Stomach (tissue), 9 donors: ENCODE measurements around the gene CRTC1. TPM values are rescaled to one million over a fixed set of nuclear protein-coding genes. Genes with fewer than 3 reads are reported as not detected.
A peak's percentile ranks its signal among the peaks of the same experiment; 100 is the strongest.

Experiments used
- DNase-seq, 2 donors: peaks; one replicate each; pipeline versions ENCODE4 v3.0.0 to v3.0.0-alpha.2; 2013 to 2019
- H3K27ac ChIP-seq, 5 donors: fragments of 200-600 bp in 4 of 5; sonication (generic) in 4 of 5; one replicate each; pipeline ENCODE4 v1.5.1; 2013 to 2019; ENCODE audit warnings: mild to moderate bottlenecking in 1 of 5, moderate library complexity in 1 of 5
- H3K27me3 ChIP-seq, 3 donors: fragments of 200-600 bp; sonication (generic); one replicate each; pipeline ENCODE4 v1.5.1; 2017 to 2019; ENCODE audit warnings: mixed run types in 1 of 3
- H3K36me3 ChIP-seq, 4 donors: fragments of 200-600 bp; sonication (generic); 1 replicate in 3 of 4; 2 replicates in 1 of 4; pipeline ENCODE4 v1.5.1; 2016 to 2019
- H3K4me1 ChIP-seq, 4 donors: fragments of 200-600 bp; sonication (generic); one replicate each; pipeline ENCODE4 v1.5.1; 2016 to 2019
- H3K4me3 ChIP-seq, 4 donors: fragments of 200-600 bp; sonication (generic) in 3 of 4; one replicate each; pipeline ENCODE4 v1.5.1; 2016 to 2019; ENCODE audit warnings: mild to moderate bottlenecking in 1 of 4
- H3K9me3 ChIP-seq, 4 donors: fragments of 200-600 bp; sonication (generic); one replicate each; pipeline ENCODE4 v1.5.1; 2016 to 2019
- CTCF ChIP-seq, 7 experiments: fragments of 450-650 bp in 4 of 7; fragments of 200-600 bp in 3 of 7; sonication (generic) in 3 of 7; IDR thresholded peaks; one replicate each; pipeline ENCODE4 v1.5.1; 2016 to 2019; ENCODE audit warnings: antibody characterized with exemption in 7 of 7, control low read depth in 2 of 7, mild to moderate bottlenecking in 1 of 7
- EP300 ChIP-seq: sonication (generic); formaldehyde crosslinking; IDR thresholded peaks from one replicate; pipeline ENCODE4 v1.6.1; 2017; ENCODE audit warnings: antibody characterized with exemption
- POLR2A ChIP-seq, 4 donors: fragments of 450-650 bp; IDR thresholded peaks; one replicate each; pipeline ENCODE4 v1.6.1; 2016; ENCODE audit warnings: antibody characterized with exemption in 4 of 4, control low read depth in 2 of 4, mild to moderate bottlenecking in 1 of 4, moderate library complexity in 1 of 4
- POLR2AphosphoS5 ChIP-seq, 3 donors: sonication (generic); formaldehyde crosslinking; IDR thresholded peaks; one replicate each; pipeline ENCODE4 v1.6.1; 2016; ENCODE audit warnings: antibody characterized with exemption in 3 of 3
- WGBS, 5 donors: extraction: QIAGEN DNeasy Blood & Tissue Kit in 3 of 5; methylation state at CpG; one replicate each; pipeline versions ENCODE4 v1.1.5 to v1.1.7; 2013 to 2018; 5-methylcytosine and 5-hydroxymethylcytosine counted together
- intact Hi-C: fragments of 100-400 bp; cut with DNase I; formaldehyde crosslinking; loops from one replicate; pipeline ENCODE4 v1.15.1; 2023; ENCODE audit warnings: low total_unique reads
- polyA plus RNA-seq, 3 donors: library from polyadenylated mRNA; stranded (reverse); fragments of 200-250 nt; gene quantifications; one replicate each; pipeline ENCODE4 v1.2.3, GENCODE V29; 2013
- total RNA-seq, 5 donors: library from RNA; depleted of rRNA; stranded (reverse); fragments of >200 nt; gene quantifications; one replicate each; pipeline versions ENCODE4 v1.1.0 to v1.2.3, GENCODE V29; 2014 to 2016
- donor health status: healthy with polysubstance abuse.
- donor health status: Bipolar disorder and iron deficiency.
- donor health status: healthy.

Gene CRTC1
- total and polyA plus RNA-seq, 8 donors, result 4.2 to 28.0 (median 4.6) TPM; not detected in 1

GRCh38 chr19:18650021-18650390 lies 33.5 kb upstream of the CRTC1 start:
- Histone ChIP-seq H3K27me3 (no peaks in the 10 kb centered on the region), H3K9me3 (no peaks in the 10 kb centered on the region), H3K27ac (peak overlapping the region; percentile 53 to 89 (median 79)), H3K4me1 (peaks cover 24 to 62% (median 41%) of the 10 kb centered on the region in 4 donors), H3K36me3 (no peaks in the 10 kb centered on the region), H3K4me3 (peak overlapping the region in 3 of 4 donors; percentile 2 to 16 (median 3))
- 36 to 70% (median 60%) methylated on average over 17 of the region's 17 CpGs for WGBS, 5 donors
- intact Hi-C loops, result no loop called here
- TF ChIP-seq POLR2A (IDR thresholded peaks at IDR 0.05) (no peak), EP300 (no peak), CTCF (IDR thresholded peaks at IDR 0.05) (no peak), POLR2AphosphoS5 (IDR thresholded peaks at IDR 0.05) (no peak)
- DNase-seq, result peak in 1 of 2 donors; percentile 72

GRCh38 chr19:18650468-18651041 lies 32.9 kb upstream of the CRTC1 start:
- 51 to 73% (median 60%) methylated on average over 20 to 34 of the region's 34 CpGs for whole genome bisulfite sequencing, 5 donors
- H3K36me3 ChIP-seq, result no peaks in the 10 kb centered on the region
- H3K27ac ChIP-seq, result peak overlapping the region; percentile 53 to 89 (median 79)
- DNase-seq, result peak; percentile 45 to 54
- H3K27me3 ChIP-seq, result no peaks in the 10 kb centered on the region
- no peaks in the 10 kb centered on the region for H3K9me3 ChIP-seq
- intact Hi-C loops, result no loop called here
- peaks cover 24 to 57% (median 38%) of the 10 kb centered on the region in 4 donors for H3K4me1 ChIP-seq
- TF ChIP-seq CTCF (IDR thresholded peaks at IDR 0.05) (no peak), POLR2AphosphoS5 (IDR thresholded peaks at IDR 0.05) (peak; percentile 10 to 72 (median 41)), EP300 (no peak)
- H3K4me3 ChIP-seq, result peak overlapping the region in 2 of 4 donors; percentile 2 to 16

GRCh38 chr19:18651300-18651699 lies 32.2 kb upstream of the CRTC1 start:
- peak overlapping the region in 4 of 5 donors; percentile 77 to 89 (median 81) for H3K27ac ChIP-seq
- H3K4me3 ChIP-seq, result no peak overlapping the region
- H3K27me3 ChIP-seq, result no peaks in the 10 kb centered on the region
- no peak for TF ChIP-seq POLR2AphosphoS5 (IDR thresholded peaks at IDR 0.05)
- TF ChIP-seq CTCF (IDR thresholded peaks at IDR 0.05), result no peak
- no peak for TF ChIP-seq POLR2A (IDR thresholded peaks at IDR 0.05)
- TF ChIP-seq EP300, result no peak
- 88 to 100% (median 94%) methylated on average over 1 of the region's 1 CpG for whole genome bisulfite sequencing, 5 donors
- intact Hi-C loops, result no loop called here
- DNase-seq, result no peak
- H3K4me1 ChIP-seq, result peaks cover 24 to 54% (median 36%) of the 10 kb centered on the region in 4 donors
- H3K36me3 ChIP-seq, result no peaks in the 10 kb centered on the region
- no peaks in the 10 kb centered on the region for H3K9me3 ChIP-seq

- TF ChIP-seq POLR2A (IDR thresholded peaks at IDR 0.05) (no peak), EP300 (no peak), CTCF (IDR thresholded peaks at IDR 0.05) (no peak), POLR2AphosphoS5 (IDR thresholded peaks at IDR 0.05) (no peak)
- no peak for DNase-seq
- intact Hi-C loops, result no loop called here
- Histone ChIP-seq H3K36me3 (no peaks in the 10 kb centered on the region), H3K27me3 (no peaks in the 10 kb centered on the region), H3K4me3 (no peak overlapping the region), H3K27ac (peak overlapping the region in 4 of 5 donors; percentile 77 to 89 (median 81)), H3K4me1 (peaks cover 24 to 54% (median 37%) of the 10 kb centered on the region in 4 donors), H3K9me3 (no peaks in the 10 kb centered on the region)
- WGBS, 5 donors, result 79 to 91% (median 86%) methylated on average over 6 of the region's 6 CpGs
These were observed 31.7 kb upstream of the CRTC1 start for GRCh38 chr19:18651733-18652132.
